HepG2 (cell line): Measurements from ENCODE around the gene HAPLN2. TPM values are rescaled to one million over a fixed set of nuclear protein-coding genes. Genes with fewer than 3 reads are reported as not detected.

Experiments
- AHR ChIP-seq: IDR thresholded peaks from 2 replicates; pipeline ENCODE4 v1.6.1; 2018; ENCODE audit warnings: missing genetic modification reagents, missing compliant biosample characterization
- HIVEP1 ChIP-seq: sonication (generic); formaldehyde crosslinking; IDR thresholded peaks from 2 replicates; pipeline ENCODE4 v1.4.0; 2020; ENCODE audit warnings: mild to moderate bottlenecking, missing genetic modification reagents
- HNRNPLL ChIP-seq: fragments of 200-400 bp; formaldehyde crosslinking; IDR thresholded peaks from 2 replicates; pipeline ENCODE4 v1.6.1; 2017; ENCODE audit warnings: mild to moderate bottlenecking, low read depth, low read length; ENCODE audit not compliant: poor library complexity, severe bottlenecking
- KLF12 ChIP-seq: sonication (generic); formaldehyde crosslinking; IDR thresholded peaks from 2 replicates; pipeline ENCODE4 v1.4.0; 2020; ENCODE audit warnings: missing genetic modification reagents, borderline replicate concordance
- ONECUT2 ChIP-seq: sonication (generic); formaldehyde crosslinking; IDR thresholded peaks from 2 replicates; pipeline ENCODE4 v1.4.0; 2020; ENCODE audit warnings: missing genetic modification reagents
- TOE1 ChIP-seq: sonication (generic); formaldehyde crosslinking; IDR thresholded peaks from 2 replicates; pipeline ENCODE4 v1.4.0; 2020; ENCODE audit warnings: mild to moderate bottlenecking, missing genetic modification reagents
- ZSCAN31 ChIP-seq: sonication (generic); formaldehyde crosslinking; IDR thresholded peaks from 2 replicates; pipeline ENCODE4 v1.5.0; 2020; ENCODE audit warnings: low read depth, mild to moderate bottlenecking, missing genetic modification reagents
- polyA plus RNA-seq, 8 experiments: library from polyadenylated mRNA; depleted of rRNA in 3 of 8; stranded (reverse) in 7 of 8; unstranded in 1 of 8; fragments of >200 nt; fragmentation: Illumina TruSeq in 4 of 8; extraction: Trizol in 4 of 8; gene quantifications; 2 replicates each; pipeline versions ENCODE4 v1.2.1 to v1.2.3, GENCODE V29; 2011 to 2016; ENCODE audit warnings: low read depth in 4 of 8, missing spikeins in 1 of 8, mixed read lengths in 1 of 8; ENCODE audit not compliant: insufficient read depth in 1 of 8
- total RNA-seq, 5 experiments: library from RNA; depleted of rRNA; stranded (reverse); fragments of >200 nt; fragmentation: Illumina TruSeq; extraction: Trizol; gene quantifications; 2 replicates each; pipeline ENCODE4 v1.2.3, GENCODE V29; 2016; ENCODE audit warnings: low read depth in 1 of 5
- TF ChIP-seq, protein P1 (sequence below): sonication (generic); formaldehyde crosslinking; conservative IDR thresholded peaks from 2 replicates; pipeline ENCODE4 v1.8.1; 2023; ENCODE audit warnings: missing genetic modification reagents
- TF ChIP-seq, protein P2 (sequence below): sonication (generic); formaldehyde crosslinking; IDR thresholded peaks from 2 replicates; pipeline ENCODE4 v1.5.1; 2020; ENCODE audit warnings: mild to moderate bottlenecking, missing genetic modification reagents, borderline replicate concordance
- TF ChIP-seq, protein P3 (sequence below): sonication (generic); formaldehyde crosslinking; IDR thresholded peaks from 2 replicates; pipeline ENCODE4 v1.8.1; 2023; ENCODE audit warnings: mild to moderate bottlenecking, inconsistent platforms, moderate library complexity, missing genetic modification reagents, borderline replicate concordance
- TF ChIP-seq, protein P4 (sequence below): sonication (generic); formaldehyde crosslinking; IDR thresholded peaks from 2 replicates; pipeline ENCODE4 v1.4.0; 2020; ENCODE audit warnings: mild to moderate bottlenecking, missing genetic modification reagents

HAPLN2 gene
- total and polyA plus RNA-seq, 2 of the 13 experiments (the other 11 are each of a cell fraction or from before 2014, with no cell fraction given), result not detected

DNA sequence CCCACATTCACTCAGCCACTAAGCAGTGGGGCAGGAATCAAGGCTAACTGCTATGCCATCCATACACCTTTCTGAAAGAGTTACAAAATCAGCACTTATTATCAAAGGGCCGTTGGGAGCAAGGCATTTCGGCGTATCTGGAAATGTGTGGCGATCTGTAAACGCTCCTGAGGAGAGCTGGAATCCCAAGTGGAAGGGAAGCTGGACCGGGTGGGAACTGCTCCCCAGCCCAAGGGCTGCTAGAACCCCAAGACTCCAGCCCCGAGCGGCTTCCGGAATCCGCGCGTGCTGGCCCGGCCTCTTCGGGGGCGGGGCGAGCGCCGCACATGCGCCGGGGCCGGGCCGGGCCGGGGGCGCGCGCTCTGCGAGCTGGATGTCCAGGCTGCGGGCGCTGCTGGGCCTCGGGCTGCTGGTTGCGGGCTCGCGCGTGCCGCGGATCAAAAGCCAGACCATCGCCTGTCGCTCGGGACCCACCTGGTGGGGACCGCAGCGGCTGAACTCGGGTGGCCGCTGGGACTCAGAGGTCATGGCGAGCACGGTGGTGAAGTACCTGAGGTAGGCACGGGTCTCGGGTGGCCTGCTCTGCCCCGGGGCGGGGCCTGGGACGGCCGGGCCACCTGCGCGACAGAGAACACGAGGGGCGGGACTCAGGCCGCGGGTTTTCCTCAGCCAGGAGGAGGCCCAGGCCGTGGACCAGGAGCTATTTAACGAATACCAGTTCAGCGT is 27.6 kb upstream of the HAPLN2 start, which contains the start of gene NAXE (continued):
- TF ChIP-seq HIVEP1 (CRISPR knock-in tag), result 0 out of 2 replicates have a peak, but pooled peaks have one; percentile 29
- 0 out of 2 replicates have a peak, but pooled peaks have one; percentile 28 for TF ChIP-seq AHR (CRISPR knock-in tag)
- TF ChIP-seq, protein P1, sequence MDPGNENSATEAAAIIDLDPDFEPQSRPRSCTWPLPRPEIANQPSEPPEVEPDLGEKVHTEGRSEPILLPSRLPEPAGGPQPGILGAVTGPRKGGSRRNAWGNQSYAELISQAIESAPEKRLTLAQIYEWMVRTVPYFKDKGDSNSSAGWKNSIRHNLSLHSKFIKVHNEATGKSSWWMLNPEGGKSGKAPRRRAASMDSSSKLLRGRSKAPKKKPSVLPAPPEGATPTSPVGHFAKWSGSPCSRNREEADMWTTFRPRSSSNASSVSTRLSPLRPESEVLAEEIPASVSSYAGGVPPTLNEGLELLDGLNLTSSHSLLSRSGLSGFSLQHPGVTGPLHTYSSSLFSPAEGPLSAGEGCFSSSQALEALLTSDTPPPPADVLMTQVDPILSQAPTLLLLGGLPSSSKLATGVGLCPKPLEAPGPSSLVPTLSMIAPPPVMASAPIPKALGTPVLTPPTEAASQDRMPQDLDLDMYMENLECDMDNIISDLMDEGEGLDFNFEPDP, result 0 out of 2 replicates have a peak, but pooled peaks have one; percentile 19
- TF ChIP-seq ZSCAN31 (CRISPR knock-in tag), result peak; percentile 54; the same call in 1 of the 2 replicates
- TF ChIP-seq, protein P2, sequence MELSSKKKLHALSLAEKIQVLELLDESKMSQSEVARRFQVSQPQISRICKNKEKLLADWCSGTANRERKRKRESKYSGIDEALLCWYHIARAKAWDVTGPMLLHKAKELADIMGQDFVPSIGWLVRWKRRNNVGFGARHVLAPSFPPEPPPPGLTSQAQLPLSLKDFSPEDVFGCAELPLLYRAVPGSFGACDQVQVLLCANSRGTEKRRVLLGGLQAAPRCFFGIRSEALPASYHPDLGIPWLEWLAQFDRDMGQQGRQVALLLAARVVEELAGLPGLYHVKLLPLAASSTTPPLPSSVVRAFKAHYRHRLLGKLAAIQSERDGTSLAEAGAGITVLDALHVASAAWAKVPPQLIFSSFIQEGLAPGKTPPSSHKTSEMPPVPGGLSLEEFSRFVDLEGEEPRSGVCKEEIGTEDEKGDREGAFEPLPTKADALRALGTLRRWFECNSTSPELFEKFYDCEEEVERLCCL (CRISPR knock-in tag), result 0 out of 2 replicates have a peak, but pooled peaks have one; percentile 44
- TF ChIP-seq ONECUT2 (CRISPR knock-in tag), result no peak
- TF ChIP-seq, protein P3, sequence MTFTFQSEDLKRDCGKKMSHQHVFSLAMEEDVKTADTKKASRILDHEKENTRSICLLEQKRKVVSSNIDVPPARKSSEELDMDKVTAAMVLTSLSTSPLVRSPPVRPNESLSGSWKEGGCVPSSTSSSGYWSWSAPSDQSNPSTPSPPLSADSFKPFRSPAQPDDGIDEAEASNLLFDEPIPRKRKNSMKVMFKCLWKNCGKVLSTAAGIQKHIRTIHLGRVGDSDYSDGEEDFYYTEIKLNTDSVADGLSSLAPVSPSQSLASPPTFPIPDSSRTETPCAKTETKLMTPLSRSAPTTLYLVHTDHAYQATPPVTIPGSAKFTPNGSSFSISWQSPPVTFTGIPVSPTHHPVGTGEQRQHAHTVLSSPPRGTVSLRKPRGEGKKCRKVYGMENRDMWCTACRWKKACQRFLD (CRISPR knock-in tag), result no peak
- TF ChIP-seq TOE1 (CRISPR knock-in tag), result no peak
- TF ChIP-seq KLF12 (CRISPR knock-in tag), result peak; percentile 38; the same call in 1 of the 2 replicates
- TF ChIP-seq, protein P4, sequence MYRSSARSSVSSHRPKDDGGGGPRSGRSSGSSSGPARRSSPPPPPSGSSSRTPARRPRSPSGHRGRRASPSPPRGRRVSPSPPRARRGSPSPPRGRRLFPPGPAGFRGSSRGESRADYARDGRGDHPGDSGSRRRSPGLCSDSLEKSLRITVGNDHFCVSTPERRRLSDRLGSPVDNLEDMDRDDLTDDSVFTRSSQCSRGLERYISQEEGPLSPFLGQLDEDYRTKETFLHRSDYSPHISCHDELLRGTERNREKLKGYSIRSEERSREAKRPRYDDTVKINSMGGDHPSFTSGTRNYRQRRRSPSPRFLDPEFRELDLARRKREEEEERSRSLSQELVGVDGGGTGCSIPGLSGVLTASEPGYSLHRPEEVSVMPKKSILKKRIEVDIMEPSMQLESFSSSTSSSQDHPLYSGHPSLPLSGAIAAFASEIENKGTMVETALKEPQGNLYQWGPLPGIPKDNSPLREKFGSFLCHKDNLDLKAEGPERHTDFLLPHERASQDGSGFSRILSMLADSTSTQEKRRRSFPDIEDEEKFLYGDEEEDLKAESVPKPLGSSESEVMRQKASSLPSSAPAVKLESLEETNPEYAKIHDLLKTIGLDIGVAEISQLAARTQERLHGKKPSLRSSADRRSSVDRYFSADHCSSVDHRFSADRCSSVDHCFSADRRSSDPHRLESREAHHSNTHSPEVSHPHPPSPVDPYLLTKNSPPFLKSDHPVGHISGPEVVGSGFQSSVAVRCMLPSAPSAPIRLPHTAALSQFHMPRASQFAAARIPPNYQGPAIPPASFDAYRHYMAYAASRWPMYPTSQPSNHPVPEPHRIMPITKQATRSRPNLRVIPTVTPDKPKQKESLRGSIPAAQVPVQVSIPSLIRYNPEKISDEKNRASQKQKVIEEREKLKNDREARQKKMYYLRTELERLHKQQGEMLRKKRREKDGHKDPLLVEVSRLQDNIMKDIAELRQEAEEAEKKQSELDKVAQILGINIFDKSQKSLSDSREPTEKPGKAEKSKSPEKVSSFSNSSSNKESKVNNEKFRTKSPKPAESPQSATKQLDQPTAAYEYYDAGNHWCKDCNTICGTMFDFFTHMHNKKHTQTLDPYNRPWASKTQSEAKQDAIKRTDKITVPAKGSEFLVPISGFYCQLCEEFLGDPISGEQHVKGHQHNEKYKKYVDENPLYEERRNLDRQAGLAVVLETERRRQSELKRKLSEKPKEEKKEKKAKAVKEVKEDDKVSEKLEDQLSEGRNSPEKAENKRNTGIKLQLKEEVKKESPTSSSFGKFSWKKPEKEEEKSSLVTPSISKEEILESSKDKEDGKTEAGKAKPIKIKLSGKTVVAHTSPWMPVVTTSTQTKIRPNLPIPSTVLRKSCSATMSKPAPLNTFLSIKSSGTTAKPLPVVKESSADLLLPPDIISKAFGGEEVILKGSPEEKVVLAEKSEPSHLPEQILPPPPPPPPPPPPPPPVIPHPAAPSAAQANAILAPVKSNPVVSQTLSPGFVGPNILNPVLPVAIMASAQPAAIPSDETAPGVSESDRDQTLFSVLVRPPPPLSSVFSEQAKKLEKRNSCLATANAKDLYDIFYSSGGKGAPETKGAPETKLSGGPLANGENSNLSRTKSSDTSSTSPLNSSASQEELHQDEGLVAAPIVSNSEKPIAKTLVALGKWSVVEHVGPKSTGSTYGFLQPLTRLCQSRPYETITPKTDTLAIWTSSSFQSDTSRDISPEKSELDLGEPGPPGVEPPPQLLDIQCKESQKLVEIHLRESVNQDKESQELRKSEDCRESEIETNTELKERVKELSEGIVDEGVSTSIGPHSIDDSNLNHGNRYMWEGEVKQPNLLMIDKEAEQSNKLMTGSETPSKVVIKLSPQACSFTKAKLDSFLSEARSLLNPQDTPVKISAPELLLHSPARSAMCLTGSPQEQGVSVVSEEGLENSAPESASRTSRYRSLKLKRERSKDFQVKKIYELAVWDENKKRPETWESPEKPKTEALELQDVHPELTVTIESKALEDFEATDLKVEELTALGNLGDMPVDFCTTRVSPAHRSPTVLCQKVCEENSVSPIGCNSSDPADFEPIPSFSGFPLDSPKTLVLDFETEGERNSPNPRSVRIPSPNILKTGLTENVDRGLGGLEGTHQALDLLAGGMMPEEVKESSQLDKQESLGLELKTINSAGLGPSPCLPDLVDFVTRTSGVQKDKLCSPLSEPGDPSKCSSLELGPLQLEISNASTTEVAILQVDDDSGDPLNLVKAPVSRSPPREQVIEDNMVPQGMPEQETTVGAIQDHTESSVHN (CRISPR knock-in tag), result no peak
- TF ChIP-seq HNRNPLL, result no peak
